ENCODE results near the gene ZNF276. TPM values are rescaled to one million over a fixed set of nuclear protein-coding genes. Genes with fewer than 3 reads are reported as not detected.
"Not testable (repeated sequence)": the region's sequence is repeated elsewhere in the genome, so short reads cannot be mapped to it uniquely, and the experiment has no call there.

The ZNF276 gene
- total RNA-seq, 1 donor from 2014 or later, result 33.2 TPM

GRCh38 chr16:89779231-89779908, 58.0 kb downstream of the ZNF276 start:
- Histone ChIP-seq H3K4me3 (no peak overlapping the region), H3K9me3 (no peaks in the 10 kb centered on the region), H3K36me3 (no peaks in the 10 kb centered on the region), H3K27ac (no peak overlapping the region), H3K4me1 (no peaks in the 10 kb centered on the region), H3K27me3 (ENCODE audit: low read depth) (no peaks in the 10 kb centered on the region)
- DNase-seq, result no peak
- intact Hi-C loops (cut with DNase I), result no loop called here
- TF ChIP-seq CTCF (IDR thresholded peaks at IDR 0.05), result no peak
- no peak for ATAC-seq

GRCh38 chr16:89779909-89780305, 58.6 kb downstream of the ZNF276 start:
- no peak for ATAC-seq
- TF ChIP-seq CTCF (IDR thresholded peaks at IDR 0.05), result no peak
- H3K27me3 ChIP-seq (ENCODE audit: low read depth), result no peaks in the 10 kb centered on the region
- intact Hi-C loops (cut with DNase I), result no loop called here
- H3K36me3 ChIP-seq, result no peaks in the 10 kb centered on the region
- no peak overlapping the region for H3K27ac ChIP-seq
- H3K4me1 ChIP-seq, result no peaks in the 10 kb centered on the region
- DNase-seq, result no peak
- H3K9me3 ChIP-seq, result no peaks in the 10 kb centered on the region
- no peak overlapping the region for H3K4me3 ChIP-seq

- no peak overlapping the region for H3K4me3 ChIP-seq
- TF ChIP-seq CTCF (IDR thresholded peaks at IDR 0.05), result no peak
- no peak for DNase-seq
- no peaks in the 10 kb centered on the region for H3K4me1 ChIP-seq
- intact Hi-C loops (cut with DNase I), result no loop called here
- no peaks in the 10 kb centered on the region for H3K36me3 ChIP-seq
- H3K9me3 ChIP-seq, result no peaks in the 10 kb centered on the region
- no peak overlapping the region for H3K27ac ChIP-seq
- no peak for ATAC-seq
- H3K27me3 ChIP-seq (ENCODE audit: low read depth), result no peaks in the 10 kb centered on the region
These were observed 61.2 kb downstream of the ZNF276 start for GRCh38 chr16:89782489-89782888.

GRCh38 chr16:89783952-89784351, 62.6 kb downstream of the ZNF276 start:
- H3K4me1 ChIP-seq; ATAC-seq; DNase-seq; H3K27me3 ChIP-seq (ENCODE audit: low read depth); intact Hi-C loops (cut with DNase I); H3K9me3 ChIP-seq; H3K27ac ChIP-seq; H3K36me3 ChIP-seq; H3K4me3 ChIP-seq: not testable (repeated sequence)

GRCh38 chr16:89784406-89784805, 63.1 kb downstream of the ZNF276 start:
- DNase-seq (no peak), ATAC-seq (peak; percentile 16 to 41)
- intact Hi-C loops (cut with DNase I), result no loop called here

More at GRCh38 chr16:89784406-89784805, 63.1 kb downstream of the ZNF276 start:
- no peaks in the 10 kb centered on the region for H3K4me1 ChIP-seq
- TF ChIP-seq CTCF (IDR thresholded peaks at IDR 0.05), result no peak
- no peak overlapping the region for H3K27ac ChIP-seq
- no peaks in the 10 kb centered on the region for H3K27me3 ChIP-seq (ENCODE audit: low read depth)
- H3K4me3 ChIP-seq, result no peak overlapping the region
- H3K36me3 ChIP-seq, result no peaks in the 10 kb centered on the region
- H3K9me3 ChIP-seq, result no peaks in the 10 kb centered on the region
